GM12801 (cell line): ENCODE measurements around the gene RAB34.

Experiments used
- TF ChIP-seq, protein P1 (sequence below): IDR thresholded peaks from one replicate; pipeline ENCODE4 v1.5.1; 2011; ENCODE audit warnings: control low read depth; ENCODE audit not compliant: insufficient read length; ENCODE audit errors: extremely low read depth

The RAB34 gene

GRCh38 chr17:28702026-28702751, 15.5 kb downstream of the RAB34 start:
- TF ChIP-seq, protein P1, sequence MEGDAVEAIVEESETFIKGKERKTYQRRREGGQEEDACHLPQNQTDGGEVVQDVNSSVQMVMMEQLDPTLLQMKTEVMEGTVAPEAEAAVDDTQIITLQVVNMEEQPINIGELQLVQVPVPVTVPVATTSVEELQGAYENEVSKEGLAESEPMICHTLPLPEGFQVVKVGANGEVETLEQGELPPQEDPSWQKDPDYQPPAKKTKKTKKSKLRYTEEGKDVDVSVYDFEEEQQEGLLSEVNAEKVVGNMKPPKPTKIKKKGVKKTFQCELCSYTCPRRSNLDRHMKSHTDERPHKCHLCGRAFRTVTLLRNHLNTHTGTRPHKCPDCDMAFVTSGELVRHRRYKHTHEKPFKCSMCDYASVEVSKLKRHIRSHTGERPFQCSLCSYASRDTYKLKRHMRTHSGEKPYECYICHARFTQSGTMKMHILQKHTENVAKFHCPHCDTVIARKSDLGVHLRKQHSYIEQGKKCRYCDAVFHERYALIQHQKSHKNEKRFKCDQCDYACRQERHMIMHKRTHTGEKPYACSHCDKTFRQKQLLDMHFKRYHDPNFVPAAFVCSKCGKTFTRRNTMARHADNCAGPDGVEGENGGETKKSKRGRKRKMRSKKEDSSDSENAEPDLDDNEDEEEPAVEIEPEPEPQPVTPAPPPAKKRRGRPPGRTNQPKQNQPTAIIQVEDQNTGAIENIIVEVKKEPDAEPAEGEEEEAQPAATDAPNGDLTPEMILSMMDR = no peak

DNA sequence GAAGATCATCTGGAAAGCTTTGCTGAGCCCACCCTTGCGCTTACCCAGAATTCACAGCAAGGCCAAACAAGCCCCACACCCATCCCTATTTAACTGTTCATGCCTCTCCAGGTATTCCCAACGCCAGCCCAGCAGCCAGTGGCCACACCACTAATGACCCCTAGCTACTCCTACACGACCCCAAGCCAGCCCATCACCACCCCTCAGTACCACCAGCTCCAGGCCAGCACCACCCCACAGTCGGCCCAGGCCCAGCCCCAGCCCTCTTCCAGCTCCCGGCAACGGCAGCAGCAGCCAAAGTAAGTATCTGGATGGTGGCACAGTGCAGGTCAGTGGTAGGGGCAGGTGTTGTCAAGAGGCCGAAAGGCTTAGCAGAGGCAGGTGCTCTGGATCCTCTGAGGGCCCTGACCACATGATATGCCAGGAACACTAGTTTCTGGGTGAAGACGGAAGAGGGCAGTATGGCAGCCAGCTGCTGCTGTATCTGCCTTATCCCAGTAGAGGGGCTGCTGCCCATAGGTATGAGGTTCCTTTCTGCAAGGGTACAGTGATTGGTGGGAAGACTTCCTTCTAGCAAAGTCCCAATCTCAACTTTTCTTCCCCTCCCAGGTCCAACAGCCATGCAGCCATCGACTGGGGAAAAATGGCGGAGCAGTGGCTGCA, 16.7 kb downstream of the RAB34 start:
- TF ChIP-seq, protein P1 = no peak

DNA sequence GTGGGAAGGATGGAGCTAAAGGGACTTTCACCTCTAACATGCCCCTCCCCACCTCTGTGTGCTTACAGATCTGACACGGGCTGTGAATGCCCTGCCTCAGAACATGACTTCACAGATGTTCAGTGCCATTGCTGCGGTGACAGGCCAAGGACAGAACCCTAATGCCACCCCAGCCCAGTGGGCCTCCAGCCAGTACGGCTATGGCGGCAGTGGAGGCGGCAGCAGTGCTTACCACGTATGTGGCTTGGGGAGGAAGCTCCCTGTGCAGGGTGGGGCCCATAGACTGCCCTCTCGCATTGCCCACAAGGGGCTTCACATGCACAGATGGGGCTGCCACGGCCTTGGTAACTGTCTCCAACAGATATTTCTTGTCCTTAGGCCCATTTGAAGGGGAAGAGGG, 17.4 kb downstream of the RAB34 start:
- TF ChIP-seq, protein P1 = no peak

- TF ChIP-seq, protein P1 = no peak
These were observed 19.3 kb downstream of the RAB34 start for GRCh38 chr17:28698253-28698941.

- TF ChIP-seq, protein P1 = no peak
These were observed 23.8 kb downstream of the RAB34 start for GRCh38 chr17:28693869-28694268.

DNA sequence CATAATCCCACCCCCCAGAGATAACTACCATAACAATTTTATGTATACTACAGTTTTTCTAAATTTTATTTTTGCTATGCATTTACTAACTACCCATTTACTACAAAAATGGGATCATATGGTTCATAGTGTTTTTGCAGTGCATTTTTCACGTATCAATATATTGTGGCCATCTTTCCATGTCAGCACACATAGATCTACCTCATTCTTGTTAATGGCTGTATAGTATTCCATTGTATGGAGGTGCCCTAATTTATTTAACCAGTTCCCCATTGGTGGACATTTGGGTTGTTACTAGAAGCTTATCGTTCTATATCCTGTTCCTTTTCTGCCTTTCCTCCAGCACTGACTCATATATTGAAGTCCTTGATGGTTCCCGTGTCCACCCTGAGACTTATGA, 28.7 kb downstream of the RAB34 start:
- TF ChIP-seq, protein P1 = no peak

- TF ChIP-seq, protein P1 = no peak
These were observed 29.2 kb downstream of the RAB34 start for GRCh38 chr17:28688481-28688880.
